Kidney epithelial cell (primary cell): ENCODE data around the gene REEP1. TPM values are rescaled to one million over a fixed set of nuclear protein-coding genes. Genes with fewer than 3 reads are reported as not detected.

Experiments used
- DNase-seq: peaks from one replicate; pipeline ENCODE4 v3.0.0-alpha.2; 2010; ENCODE audit warnings: low read depth
- H3K27me3 ChIP-seq: 2 replicates; pipeline ENCODE4 v1.6.0; 2011; ENCODE audit warnings: low read length; ENCODE audit not compliant: control insufficient read depth, insufficient read depth
- H3K36me3 ChIP-seq: 2 replicates; pipeline ENCODE4 v1.5.1; 2011; ENCODE audit warnings: low read length; ENCODE audit not compliant: control insufficient read depth, insufficient read depth
- H3K4me3 ChIP-seq: 2 replicates; pipeline ENCODE4 v1.5.1; 2011; ENCODE audit warnings: low read depth, mild to moderate bottlenecking, control low read depth, low read length
- total RNA-seq: library from RNA; depleted of rRNA; stranded (reverse); fragments of >200 nt; gene quantifications from 2 replicates; pipeline ENCODE4 v1.2.3, GENCODE V29; 2015
- TF ChIP-seq, protein P1 (sequence below): IDR thresholded peaks from 2 replicates; pipeline ENCODE4 v1.5.1; 2011; ENCODE audit warnings: mild to moderate bottlenecking, moderate library complexity, low read length, control low read depth, inconsistent platforms; ENCODE audit not compliant: insufficient read depth, poor library complexity, severe bottlenecking

Gene REEP1
- total RNA-seq, 1 donor from 2014 or later: 1.3 TPM

DNA sequence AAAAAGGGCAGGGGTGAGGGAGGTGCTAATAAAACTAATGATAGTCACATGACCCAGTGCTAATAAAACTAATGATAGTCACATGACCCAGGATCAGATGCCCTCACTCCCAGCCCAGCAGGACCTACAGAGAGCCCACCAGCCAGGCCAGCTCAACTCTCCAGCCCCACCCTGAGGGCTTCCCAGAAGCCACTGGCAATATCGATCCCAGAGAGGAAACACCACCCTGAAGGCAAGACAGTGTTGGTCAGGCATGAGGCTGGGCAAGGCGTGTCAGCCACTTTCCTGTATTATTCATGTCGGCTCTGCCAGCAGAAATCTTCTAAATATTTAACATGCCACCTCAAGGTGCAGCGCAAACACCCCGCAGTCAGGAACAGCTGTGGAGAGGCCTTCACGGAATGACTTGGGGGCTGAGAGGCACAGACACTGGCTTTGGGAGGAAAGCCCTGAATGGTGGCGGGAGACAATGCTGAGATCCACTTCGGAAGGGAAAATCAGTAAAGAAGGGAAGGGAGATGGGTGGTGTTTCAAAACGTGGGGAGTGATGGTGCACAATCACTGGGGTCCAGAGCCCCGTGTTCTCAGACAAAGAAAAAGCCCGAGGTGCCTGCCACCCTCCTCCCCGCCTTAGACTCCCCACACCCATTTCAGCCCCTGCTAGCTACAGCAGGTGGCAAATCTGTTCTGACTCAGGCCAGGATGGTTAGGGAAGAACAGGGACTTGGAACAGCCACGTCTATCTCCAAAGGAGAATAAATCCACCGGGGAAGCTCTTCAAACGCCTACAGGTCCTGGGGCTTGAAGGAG, 1.4 kb downstream of the REEP1 start:
- TF ChIP-seq, protein P1, sequence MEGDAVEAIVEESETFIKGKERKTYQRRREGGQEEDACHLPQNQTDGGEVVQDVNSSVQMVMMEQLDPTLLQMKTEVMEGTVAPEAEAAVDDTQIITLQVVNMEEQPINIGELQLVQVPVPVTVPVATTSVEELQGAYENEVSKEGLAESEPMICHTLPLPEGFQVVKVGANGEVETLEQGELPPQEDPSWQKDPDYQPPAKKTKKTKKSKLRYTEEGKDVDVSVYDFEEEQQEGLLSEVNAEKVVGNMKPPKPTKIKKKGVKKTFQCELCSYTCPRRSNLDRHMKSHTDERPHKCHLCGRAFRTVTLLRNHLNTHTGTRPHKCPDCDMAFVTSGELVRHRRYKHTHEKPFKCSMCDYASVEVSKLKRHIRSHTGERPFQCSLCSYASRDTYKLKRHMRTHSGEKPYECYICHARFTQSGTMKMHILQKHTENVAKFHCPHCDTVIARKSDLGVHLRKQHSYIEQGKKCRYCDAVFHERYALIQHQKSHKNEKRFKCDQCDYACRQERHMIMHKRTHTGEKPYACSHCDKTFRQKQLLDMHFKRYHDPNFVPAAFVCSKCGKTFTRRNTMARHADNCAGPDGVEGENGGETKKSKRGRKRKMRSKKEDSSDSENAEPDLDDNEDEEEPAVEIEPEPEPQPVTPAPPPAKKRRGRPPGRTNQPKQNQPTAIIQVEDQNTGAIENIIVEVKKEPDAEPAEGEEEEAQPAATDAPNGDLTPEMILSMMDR: no peak
- Histone ChIP-seq H3K4me3 (no peak overlapping the region), H3K36me3 (no peaks in the 10 kb centered on the region), H3K27me3 (peaks cover 31% of the 10 kb centered on the region)
- no peak for DNase-seq

DNA sequence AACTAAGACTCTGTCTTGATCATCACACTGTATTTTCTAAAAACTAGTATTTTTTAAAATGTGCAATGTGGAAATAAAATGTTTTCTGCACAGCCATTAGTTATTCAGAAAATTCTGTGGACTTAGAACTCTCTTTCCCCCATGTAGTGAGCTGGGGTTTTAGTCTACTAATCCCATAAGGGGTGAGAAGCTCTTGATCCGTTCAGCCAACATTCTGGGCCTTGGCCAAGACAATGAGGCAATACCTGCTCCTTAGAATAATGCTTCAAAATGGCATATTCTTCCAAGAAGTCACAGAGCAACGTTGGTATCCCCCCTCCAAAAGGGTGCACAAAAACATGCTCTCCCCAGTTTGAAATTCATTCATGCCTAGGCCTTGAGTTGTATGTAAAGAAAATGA, 4.0 kb downstream of the REEP1 start:
- peaks cover 21% of the 10 kb centered on the region for H3K27me3 ChIP-seq
- no peak for DNase-seq
- TF ChIP-seq, protein P1: no peak
- no peaks in the 10 kb centered on the region for H3K36me3 ChIP-seq
- H3K4me3 ChIP-seq: no peak overlapping the region

DNA sequence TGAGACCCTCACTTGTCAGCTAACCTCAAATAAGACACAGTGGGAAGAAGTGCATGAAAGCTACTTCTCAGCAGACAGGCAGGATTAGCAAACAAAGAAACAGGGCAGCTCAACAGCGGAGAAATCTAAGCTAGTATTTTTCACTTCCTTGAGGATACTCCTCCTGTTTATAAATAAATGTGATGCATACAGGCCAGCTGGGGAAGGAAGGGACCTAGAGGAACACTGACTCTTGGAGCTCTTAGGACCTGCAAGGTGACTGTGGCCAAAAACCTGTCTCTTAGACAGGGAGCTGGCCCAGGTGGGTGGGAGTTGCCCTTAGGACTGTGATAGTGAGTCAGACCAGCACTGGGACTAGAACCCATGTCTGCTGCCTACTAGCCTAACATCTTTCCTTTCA, 4.8 kb downstream of the REEP1 start:
- TF ChIP-seq, protein P1: no peak
- no peak for DNase-seq
- Histone ChIP-seq H3K4me3 (no peak overlapping the region), H3K27me3 (peaks cover 17% of the 10 kb centered on the region), H3K36me3 (no peaks in the 10 kb centered on the region)

DNA sequence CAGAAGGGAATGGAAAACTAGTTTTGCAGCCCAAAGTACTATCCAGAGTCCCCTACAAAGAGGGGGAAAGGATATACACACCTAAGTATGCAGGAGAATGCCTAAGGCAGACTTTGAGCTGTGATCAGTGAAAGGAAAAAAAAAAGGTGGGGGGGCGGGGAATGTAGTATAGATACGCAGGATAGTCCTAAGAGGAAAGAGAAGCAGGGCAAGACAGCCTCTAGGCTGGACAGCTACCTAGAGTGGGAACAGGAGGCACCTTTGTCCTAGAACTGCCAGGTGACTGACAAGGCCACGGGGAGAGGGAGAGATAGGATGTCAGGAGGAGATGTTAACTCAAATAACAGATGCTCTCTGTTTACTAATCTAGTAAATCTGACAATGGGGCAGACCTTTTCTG, 6.0 kb downstream of the REEP1 start:
- H3K4me3 ChIP-seq: no peak overlapping the region
- DNase-seq: no peak
- H3K27me3 ChIP-seq: peaks cover 10% of the 10 kb centered on the region
- TF ChIP-seq, protein P1: no peak
- no peaks in the 10 kb centered on the region for H3K36me3 ChIP-seq

DNA sequence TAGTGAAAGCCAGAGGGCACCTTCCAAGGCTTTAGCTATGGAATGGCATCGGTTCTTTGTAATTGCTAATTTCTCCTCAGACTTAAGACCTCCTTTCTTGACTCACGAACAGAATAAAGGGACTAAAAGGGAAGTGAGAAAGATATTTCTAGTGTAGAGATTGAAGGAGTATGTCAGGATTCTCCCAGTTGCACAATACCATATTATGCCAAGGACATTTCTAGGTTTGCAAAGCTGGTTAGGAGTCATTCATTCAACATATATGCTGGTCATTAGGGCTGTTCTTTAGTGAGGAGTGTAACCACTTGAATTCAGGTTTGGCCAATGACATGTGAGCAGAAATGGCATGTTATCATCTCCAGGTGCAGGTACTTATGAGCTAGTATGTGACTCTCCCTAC, 7.4 kb downstream of the REEP1 start:
- Histone ChIP-seq H3K4me3 (no peak overlapping the region), H3K27me3 (peaks cover 2% of the 10 kb centered on the region), H3K36me3 (no peaks in the 10 kb centered on the region)
- TF ChIP-seq, protein P1: no peak
- no peak for DNase-seq
